ENCODE measurements around the gene CADPS2.

The CADPS2 gene

GRCh38 chr7:122736183-122736582 lies 150.1 kb downstream of the CADPS2 start:
- no peak overlapping the region for H3K4me3 ChIP-seq (ENCODE audit: low read length)
- no peak for TF ChIP-seq ZNF274 (IDR thresholded peaks at IDR 0.05; ENCODE audit: low read depth, low read length)

GRCh38 chr7:122727759-122728158 lies 158.5 kb downstream of the CADPS2 start:
- no peak overlapping the region for H3K4me3 ChIP-seq (ENCODE audit: low read length)
- no peak for TF ChIP-seq ZNF274 (IDR thresholded peaks at IDR 0.05; ENCODE audit: low read depth, low read length)

GRCh38 chr7:122727354-122727753 lies 158.9 kb downstream of the CADPS2 start:
- H3K4me3 ChIP-seq (ENCODE audit: low read length), result no peak overlapping the region
- no peak for TF ChIP-seq ZNF274 (IDR thresholded peaks at IDR 0.05; ENCODE audit: low read depth, low read length)

DNA sequence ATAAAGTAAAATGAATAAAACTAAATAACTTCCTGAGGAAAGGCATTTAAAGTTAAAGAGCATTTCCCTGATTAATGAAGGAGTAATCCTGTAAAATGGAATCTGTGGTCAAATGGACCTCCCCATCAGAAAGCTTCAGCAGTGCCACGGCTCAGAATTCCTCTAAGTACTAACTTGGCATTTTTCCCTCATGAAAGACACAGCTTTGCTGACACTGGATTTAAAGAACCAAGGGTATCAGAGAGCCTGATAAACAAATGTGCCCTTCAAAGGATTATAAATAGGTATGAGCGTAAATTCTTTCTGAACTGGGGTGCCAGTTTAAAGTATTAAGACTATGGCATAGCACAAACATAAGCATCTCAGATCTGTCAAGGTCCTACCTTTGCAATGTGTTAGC lies 159.4 kb downstream of the CADPS2 start:
- no peak overlapping the region for H3K4me3 ChIP-seq (ENCODE audit: low read length)
- TF ChIP-seq ZNF274 (IDR thresholded peaks at IDR 0.05; ENCODE audit: low read depth, low read length), result no peak

GRCh38 chr7:122724366-122724765 lies 161.9 kb downstream of the CADPS2 start:
- H3K4me3 ChIP-seq (ENCODE audit: low read length), result no peak overlapping the region
- TF ChIP-seq ZNF274 (IDR thresholded peaks at IDR 0.05; ENCODE audit: low read depth, low read length), result no peak

DNA sequence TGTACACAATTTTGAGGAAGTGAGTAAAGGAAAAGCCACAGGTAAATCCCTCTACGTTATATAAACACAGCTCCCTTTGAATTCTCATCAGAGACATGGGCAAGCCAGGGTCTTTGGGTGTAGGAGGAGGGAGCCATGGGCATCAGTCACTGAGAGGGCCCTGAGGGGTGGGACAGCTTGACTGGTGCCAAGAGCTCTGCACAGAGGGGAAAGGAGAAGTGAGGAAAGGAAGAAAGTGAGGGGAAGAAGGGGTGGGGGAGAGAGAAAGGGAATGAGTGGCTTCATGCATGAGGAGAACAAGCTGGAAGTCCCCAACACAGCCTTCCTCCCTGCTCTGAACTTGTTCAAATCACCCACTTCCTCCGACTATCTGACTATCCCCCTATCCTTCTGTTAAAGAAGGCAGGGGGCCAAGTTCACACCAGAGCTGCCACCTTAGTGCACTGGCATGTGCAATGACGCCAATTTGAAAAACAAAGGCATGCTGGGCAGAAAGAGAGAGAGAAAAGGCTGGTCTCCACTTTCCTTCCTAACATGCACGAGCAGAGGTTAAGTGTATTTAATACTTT lies 167.2 kb downstream of the CADPS2 start:
- no peak for TF ChIP-seq ZNF274 (IDR thresholded peaks at IDR 0.05; ENCODE audit: low read depth, low read length)
- no peak overlapping the region for H3K4me3 ChIP-seq (ENCODE audit: low read length)

GRCh38 chr7:122717356-122718089 lies 168.7 kb downstream of the CADPS2 start:
- H3K4me3 ChIP-seq (ENCODE audit: low read length), result no peak overlapping the region
- TF ChIP-seq ZNF274 (IDR thresholded peaks at IDR 0.05; ENCODE audit: low read depth, low read length), result no peak

DNA sequence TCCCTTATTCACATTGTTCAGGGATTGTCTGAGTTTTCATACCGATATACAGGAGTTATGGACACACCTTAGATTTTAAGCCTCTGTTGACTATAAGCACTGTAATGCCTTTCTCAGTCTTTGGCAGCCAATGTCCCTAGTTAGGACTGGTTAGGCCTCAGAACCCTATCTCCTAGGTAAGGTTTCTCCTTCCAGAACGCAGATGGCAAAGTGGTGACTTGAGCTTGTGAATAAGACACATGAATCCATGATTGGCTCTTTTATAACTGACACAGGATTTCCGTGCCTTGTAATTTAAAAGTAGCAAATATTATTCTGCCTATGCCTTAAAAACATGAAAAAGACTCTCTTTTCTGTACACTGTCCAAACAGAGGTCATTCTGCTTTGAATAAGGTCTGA lies 171.1 kb downstream of the CADPS2 start:
- no peak for TF ChIP-seq ZNF274 (IDR thresholded peaks at IDR 0.05; ENCODE audit: low read depth, low read length)
- no peak overlapping the region for H3K4me3 ChIP-seq (ENCODE audit: low read length)

DNA sequence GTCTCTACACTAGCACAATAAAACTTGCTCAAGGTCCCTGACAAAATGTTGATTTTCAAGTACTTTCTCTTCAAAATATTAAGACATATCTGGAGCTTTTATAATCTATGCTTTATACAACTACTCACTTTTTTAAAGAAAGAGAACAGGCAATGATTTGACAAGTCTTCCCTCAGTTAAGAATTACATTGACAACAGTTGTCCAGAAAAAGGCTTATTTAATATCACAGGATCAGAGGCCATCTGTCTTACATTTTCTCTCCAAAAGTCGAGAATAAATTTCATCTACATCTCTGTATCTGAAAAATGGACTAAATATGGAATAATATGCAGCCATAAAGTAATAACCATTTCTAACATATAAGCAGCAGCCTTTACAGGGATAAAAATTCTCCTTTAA lies 175.3 kb downstream of the CADPS2 start:
- no peak for TF ChIP-seq ZNF274 (IDR thresholded peaks at IDR 0.05; ENCODE audit: low read depth, low read length)
- H3K4me3 ChIP-seq (ENCODE audit: low read length), result no peak overlapping the region

DNA sequence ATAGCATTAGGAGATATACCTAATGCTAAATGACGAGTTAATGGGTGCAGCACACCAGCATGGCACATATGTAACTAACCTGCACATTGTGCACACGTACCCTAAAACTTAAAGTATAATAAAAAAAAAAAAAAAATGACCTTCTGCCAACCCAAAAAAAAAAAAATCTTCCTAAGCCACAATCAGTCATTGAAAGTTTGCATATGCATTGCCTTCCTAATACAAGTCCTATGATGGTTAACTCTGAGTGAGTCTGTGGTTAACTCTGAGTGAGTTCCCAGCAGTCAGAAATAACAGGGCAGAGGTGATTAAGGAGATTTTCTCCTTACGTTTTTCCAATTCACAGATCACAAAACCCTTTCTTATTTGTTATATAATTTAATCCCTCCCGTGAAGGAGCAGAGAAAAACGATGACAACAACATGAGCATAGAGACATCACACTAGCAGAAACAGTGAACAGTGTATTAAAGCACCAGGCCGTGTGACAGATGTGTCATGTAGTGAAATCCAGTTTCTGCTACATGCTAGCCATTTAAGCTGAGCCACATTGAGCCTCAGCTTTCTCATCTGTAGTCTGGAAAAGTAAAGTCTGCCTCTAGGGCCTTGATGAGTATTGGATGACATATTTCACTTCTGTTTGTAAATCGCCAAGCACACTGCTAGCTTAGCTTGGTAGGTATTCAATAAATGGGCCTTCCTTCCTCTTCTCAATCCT lies 176.2 kb downstream of the CADPS2 start:
- TF ChIP-seq ZNF274 (IDR thresholded peaks at IDR 0.05; ENCODE audit: low read depth, low read length), result no peak
- H3K4me3 ChIP-seq (ENCODE audit: low read length), result no peak overlapping the region

GRCh38 chr7:122706836-122707235 lies 179.4 kb downstream of the CADPS2 start:
- H3K4me3 ChIP-seq (ENCODE audit: low read length), result no peak overlapping the region
- no peak for TF ChIP-seq ZNF274 (IDR thresholded peaks at IDR 0.05; ENCODE audit: low read depth, low read length)

DNA sequence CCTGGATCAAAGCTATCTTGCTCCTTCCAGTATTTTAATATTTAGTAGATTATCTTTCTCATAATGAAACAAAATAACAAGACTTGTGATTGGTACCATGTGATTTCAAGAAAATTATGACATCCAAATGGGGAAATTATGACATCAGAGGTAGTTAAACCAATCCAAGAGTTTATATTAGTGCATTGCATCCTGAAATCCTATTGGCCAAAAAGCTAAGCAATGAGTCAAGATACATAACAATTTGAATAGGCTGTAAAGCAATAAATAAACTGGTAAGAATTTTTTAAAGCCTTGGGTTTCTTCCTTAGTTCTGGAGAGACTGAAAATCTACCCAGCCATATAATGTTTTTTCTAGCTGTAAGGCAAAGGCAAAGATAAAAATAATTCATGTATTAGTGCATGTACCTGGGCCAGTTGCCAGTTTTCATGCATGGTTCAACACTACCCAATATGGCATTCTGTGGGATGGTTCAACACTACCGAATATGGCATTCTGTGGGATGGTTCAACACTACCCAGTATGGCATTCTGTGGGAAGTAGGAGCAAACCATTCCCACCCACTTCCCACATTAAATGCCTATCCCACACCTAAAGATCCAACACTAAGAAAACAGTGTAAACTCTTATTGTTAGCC lies 183.3 kb downstream of the CADPS2 start, which contains the start of gene RNF148:
TSS of gene RNF148 (minus strand) at position 51 of the 639 bp plus-strand sequence. CDS start 172 bp downstream, outside the sequence.
- H3K4me3 ChIP-seq (ENCODE audit: low read length), result no peak within 1 kb of the TSS
- TF ChIP-seq ZNF274 (IDR thresholded peaks at IDR 0.05; ENCODE audit: low read depth, low read length), result no peak

- no peak within 1 kb of the TSS for H3K4me3 ChIP-seq (ENCODE audit: low read length)
- no peak for TF ChIP-seq ZNF274 (IDR thresholded peaks at IDR 0.05; ENCODE audit: low read depth, low read length)
These were observed 187.2 kb downstream of the CADPS2 start, which contains the start of gene RNF133 for GRCh38 chr7:122699017-122699416. Gene RNF133 (minus strand): TSS chr7:122699117. CDS start chr7:122698918, 199 bp downstream.

DNA sequence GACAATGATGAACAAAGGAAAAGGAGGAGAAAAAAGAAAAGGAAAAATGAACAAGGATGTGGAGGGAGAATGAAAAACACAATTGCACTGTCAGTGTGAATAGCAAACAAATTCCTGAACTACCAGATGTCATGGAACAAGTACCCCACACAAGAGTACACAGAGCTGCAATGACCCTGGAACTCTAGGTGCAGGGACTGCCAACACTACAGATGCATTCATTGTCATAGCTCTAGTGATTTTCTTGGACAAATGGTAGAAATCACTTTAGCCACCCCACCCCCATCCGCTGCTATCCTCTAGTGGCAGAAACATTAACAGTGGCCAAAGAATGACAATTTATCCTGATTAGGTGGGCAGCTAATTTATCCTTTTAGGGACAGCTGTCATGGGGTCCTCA lies 190.4 kb downstream of the CADPS2 start:
- no peak for TF ChIP-seq ZNF274 (IDR thresholded peaks at IDR 0.05; ENCODE audit: low read depth, low read length)
- H3K4me3 ChIP-seq (ENCODE audit: low read length), result no peak overlapping the region
